Stomach (tissue), 9 donors: ENCODE data around the gene CAMK2G. TPM values are rescaled to one million over a fixed set of nuclear protein-coding genes. Genes with fewer than 3 reads are reported as not detected.
A peak's percentile ranks its signal among the peaks of the same experiment; 100 is the strongest.

Source experiments
- DNase-seq, 2 donors: peaks; one replicate each; pipeline versions ENCODE4 v3.0.0 to v3.0.0-alpha.2; 2013 to 2019
- H3K27ac ChIP-seq, 5 donors: fragments of 200-600 bp in 4 of 5; sonication (generic) in 4 of 5; one replicate each; pipeline ENCODE4 v1.5.1; 2013 to 2019; ENCODE audit warnings: mild to moderate bottlenecking in 1 of 5, moderate library complexity in 1 of 5
- H3K27me3 ChIP-seq, 3 donors: fragments of 200-600 bp; sonication (generic); one replicate each; pipeline ENCODE4 v1.5.1; 2017 to 2019; ENCODE audit warnings: mixed run types in 1 of 3
- H3K36me3 ChIP-seq, 4 donors: fragments of 200-600 bp; sonication (generic); 1 replicate in 3 of 4; 2 replicates in 1 of 4; pipeline ENCODE4 v1.5.1; 2016 to 2019
- H3K4me1 ChIP-seq, 4 donors: fragments of 200-600 bp; sonication (generic); one replicate each; pipeline ENCODE4 v1.5.1; 2016 to 2019
- H3K4me3 ChIP-seq, 4 donors: fragments of 200-600 bp; sonication (generic) in 3 of 4; one replicate each; pipeline ENCODE4 v1.5.1; 2016 to 2019; ENCODE audit warnings: mild to moderate bottlenecking in 1 of 4
- H3K9me3 ChIP-seq, 4 donors: fragments of 200-600 bp; sonication (generic); one replicate each; pipeline ENCODE4 v1.5.1; 2016 to 2019
- EP300 ChIP-seq: sonication (generic); formaldehyde crosslinking; IDR thresholded peaks from one replicate; pipeline ENCODE4 v1.6.1; 2017; ENCODE audit warnings: antibody characterized with exemption
- POLR2A ChIP-seq, 4 donors: fragments of 450-650 bp; IDR thresholded peaks; one replicate each; pipeline ENCODE4 v1.6.1; 2016; ENCODE audit warnings: antibody characterized with exemption in 4 of 4, control low read depth in 2 of 4, mild to moderate bottlenecking in 1 of 4, moderate library complexity in 1 of 4
- POLR2AphosphoS5 ChIP-seq, 3 donors: sonication (generic); formaldehyde crosslinking; IDR thresholded peaks; one replicate each; pipeline ENCODE4 v1.6.1; 2016; ENCODE audit warnings: antibody characterized with exemption in 3 of 3
- WGBS, 5 donors: extraction: QIAGEN DNeasy Blood & Tissue Kit in 3 of 5; methylation state at CpG; one replicate each; pipeline versions ENCODE4 v1.1.5 to v1.1.7; 2013 to 2018; 5-methylcytosine and 5-hydroxymethylcytosine counted together
- intact Hi-C: fragments of 100-400 bp; cut with DNase I; formaldehyde crosslinking; loops from one replicate; pipeline ENCODE4 v1.15.1; 2023; ENCODE audit warnings: low total_unique reads
- polyA plus RNA-seq, 3 donors: library from polyadenylated mRNA; stranded (reverse); fragments of 200-250 nt; gene quantifications; one replicate each; pipeline ENCODE4 v1.2.3, GENCODE V29; 2013
- total RNA-seq, 5 donors: library from RNA; depleted of rRNA; stranded (reverse); fragments of >200 nt; gene quantifications; one replicate each; pipeline versions ENCODE4 v1.1.0 to v1.2.3, GENCODE V29; 2014 to 2016
- TF ChIP-seq, protein P1 (sequence below), 7 experiments: fragments of 450-650 bp in 4 of 7; fragments of 200-600 bp in 3 of 7; sonication (generic) in 3 of 7; IDR thresholded peaks; one replicate each; pipeline ENCODE4 v1.5.1; 2016 to 2019; ENCODE audit warnings: antibody characterized with exemption in 7 of 7, control low read depth in 2 of 7, mild to moderate bottlenecking in 1 of 7
- donor health status: healthy with polysubstance abuse.
- donor health status: Bipolar disorder and iron deficiency.
- donor health status: healthy.

CAMK2G gene
- total and polyA plus RNA-seq, 8 donors: 7.5 to 93.3 (median 29.6) TPM

GRCh38 chr10:73848821-73849489, 25.4 kb downstream of the CAMK2G start:
- Histone ChIP-seq H3K9me3 (no peaks in the 10 kb centered on the region), H3K27me3 (no peaks in the 10 kb centered on the region), H3K4me3 (no peak overlapping the region), H3K36me3 (peaks cover 31 to 85% (median 81%) of the 10 kb centered on the region in 4 donors), H3K4me1 (peaks cover 4 to 43% (median 26%) of the 10 kb centered on the region in 4 donors), H3K27ac (peak overlapping the region in 4 of 5 donors; percentile 64 to 89 (median 76))
- TF ChIP-seq POLR2A (IDR thresholded peaks at IDR 0.05) (no peak), EP300 (no peak), POLR2AphosphoS5 (IDR thresholded peaks at IDR 0.05) (peak in 2 of 3 donors; percentile 30 to 80)
- TF ChIP-seq, protein P1, sequence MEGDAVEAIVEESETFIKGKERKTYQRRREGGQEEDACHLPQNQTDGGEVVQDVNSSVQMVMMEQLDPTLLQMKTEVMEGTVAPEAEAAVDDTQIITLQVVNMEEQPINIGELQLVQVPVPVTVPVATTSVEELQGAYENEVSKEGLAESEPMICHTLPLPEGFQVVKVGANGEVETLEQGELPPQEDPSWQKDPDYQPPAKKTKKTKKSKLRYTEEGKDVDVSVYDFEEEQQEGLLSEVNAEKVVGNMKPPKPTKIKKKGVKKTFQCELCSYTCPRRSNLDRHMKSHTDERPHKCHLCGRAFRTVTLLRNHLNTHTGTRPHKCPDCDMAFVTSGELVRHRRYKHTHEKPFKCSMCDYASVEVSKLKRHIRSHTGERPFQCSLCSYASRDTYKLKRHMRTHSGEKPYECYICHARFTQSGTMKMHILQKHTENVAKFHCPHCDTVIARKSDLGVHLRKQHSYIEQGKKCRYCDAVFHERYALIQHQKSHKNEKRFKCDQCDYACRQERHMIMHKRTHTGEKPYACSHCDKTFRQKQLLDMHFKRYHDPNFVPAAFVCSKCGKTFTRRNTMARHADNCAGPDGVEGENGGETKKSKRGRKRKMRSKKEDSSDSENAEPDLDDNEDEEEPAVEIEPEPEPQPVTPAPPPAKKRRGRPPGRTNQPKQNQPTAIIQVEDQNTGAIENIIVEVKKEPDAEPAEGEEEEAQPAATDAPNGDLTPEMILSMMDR (IDR thresholded peaks at IDR 0.05): peak in 6 of 7 experiments; percentile 72 to 100 (median 100)
- DNase-seq: peak; percentile 88 to 93
- 40 to 46% (median 43%) methylated on average over 17 of the region's 17 CpGs for WGBS, 5 donors
- intact Hi-C loops: loop anchor here (5.0 kb wide), 1 partner anchor 33 kb away; no protein-coding TSS in a partner anchor

DNA sequence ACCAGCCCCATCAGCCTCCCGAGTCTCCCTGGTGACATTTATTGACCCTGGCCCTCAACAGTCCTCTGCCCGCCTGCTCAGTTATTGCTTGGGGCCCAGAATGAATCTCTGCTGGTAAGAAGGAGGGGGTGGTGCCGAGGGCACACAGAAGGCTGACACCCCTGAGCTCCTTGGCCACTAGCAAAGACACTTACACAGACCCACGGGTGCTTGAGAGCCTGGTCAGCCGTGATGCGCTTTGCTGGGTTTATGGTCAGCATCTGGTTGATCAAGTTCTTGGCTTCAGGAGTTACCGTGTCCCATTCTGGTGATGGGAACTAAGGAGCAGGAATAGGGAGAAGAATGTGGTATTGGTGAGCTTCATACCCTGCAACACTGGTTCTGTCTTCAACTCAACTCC, 27.3 kb downstream of the CAMK2G start:
- Histone ChIP-seq H3K36me3 (peaks cover 40 to 84% (median 81%) of the 10 kb centered on the region in 4 donors), H3K27me3 (no peaks in the 10 kb centered on the region), H3K9me3 (no peaks in the 10 kb centered on the region), H3K4me3 (no peak overlapping the region), H3K4me1 (peaks cover 4 to 33% (median 21%) of the 10 kb centered on the region in 4 donors), H3K27ac (no peak overlapping the region)
- TF ChIP-seq POLR2AphosphoS5 (IDR thresholded peaks at IDR 0.05) (no peak), EP300 (no peak), POLR2A (IDR thresholded peaks at IDR 0.05) (no peak)
- TF ChIP-seq, protein P1 (IDR thresholded peaks at IDR 0.05): no peak
- no peak for DNase-seq
- WGBS, 5 donors: 91 to 96% (median 95%) methylated on average over 5 to 7 of the region's 7 CpGs
- intact Hi-C loops: loop anchor here (5.0 kb wide), 1 partner anchor 35 kb away; no protein-coding TSS in a partner anchor

GRCh38 chr10:73843261-73843660, 31.1 kb downstream of the CAMK2G start:
- 76 to 84% (median 81%) methylated on average over 5 of the region's 5 CpGs for WGBS, 5 donors
- intact Hi-C loops: no loop called here
- H3K27ac ChIP-seq: no peak overlapping the region
- no peaks in the 10 kb centered on the region for H3K27me3 ChIP-seq
- H3K4me3 ChIP-seq: no peak overlapping the region
- H3K36me3 ChIP-seq: peaks cover 43 to 99% (median 96%) of the 10 kb centered on the region in 4 donors
- H3K4me1 ChIP-seq: peaks cover 0 to 4% (median 2%) of the 10 kb centered on the region in 4 donors
- no peak for DNase-seq
- TF ChIP-seq POLR2A (IDR thresholded peaks at IDR 0.05) (no peak), POLR2AphosphoS5 (IDR thresholded peaks at IDR 0.05) (no peak), EP300 (no peak)
- TF ChIP-seq, protein P1 (IDR thresholded peaks at IDR 0.05): no peak
- H3K9me3 ChIP-seq: no peaks in the 10 kb centered on the region

- Histone ChIP-seq H3K27me3 (no peaks in the 10 kb centered on the region), H3K4me3 (no peak overlapping the region), H3K9me3 (no peaks in the 10 kb centered on the region), H3K36me3 (peaks cover 41 to 99% (median 95%) of the 10 kb centered on the region in 4 donors), H3K4me1 (peaks cover 0 to 13% (median 2%) of the 10 kb centered on the region in 4 donors), H3K27ac (no peak overlapping the region)
- WGBS, 5 donors: 84 to 90% (median 89%) methylated on average over 11 of the region's 11 CpGs
- intact Hi-C loops: no loop called here
- DNase-seq: no peak
- TF ChIP-seq POLR2A (IDR thresholded peaks at IDR 0.05) (no peak), POLR2AphosphoS5 (IDR thresholded peaks at IDR 0.05) (no peak), EP300 (no peak)
- TF ChIP-seq, protein P1 (IDR thresholded peaks at IDR 0.05): no peak
These were observed 32.0 kb downstream of the CAMK2G start for GRCh38 chr10:73842349-73842748.
